ENCODE data around the gene CNTN5. TPM values are rescaled to one million over a fixed set of nuclear protein-coding genes. Genes with fewer than 3 reads are reported as not detected.

Gene CNTN5
- total RNA-seq, 2 experiments from 2014 or later: not detected

GRCh38 chr11:99069856-99070444 lies 49.2 kb downstream of the CNTN5 start:
- Mint-ChIP-seq H3K36me3 (ENCODE audit: low read depth) (no peaks in the 10 kb centered on the region), H3K4me1 (ENCODE audit: low read depth) (no peaks in the 10 kb centered on the region), H3K27ac (no peak overlapping the region), H3K4me3 (peak overlapping the region; percentile 30), H3K27me3 (no peaks in the 10 kb centered on the region), H3K9me3 (peaks cover 2% of the 10 kb centered on the region)
- no peak for ATAC-seq
- ChIA-PET POLR2A (no interaction called here), CTCF (no interaction called here)
- DNase-seq: no peak
- TF ChIP-seq CTCF (IDR thresholded peaks at IDR 0.05): no peak
- intact Hi-C loops (cut with micrococcal nuclease): no loop called here

- H3K9me3 Mint-ChIP-seq: no peaks in the 10 kb centered on the region
- no peaks in the 10 kb centered on the region for H3K4me1 Mint-ChIP-seq (ENCODE audit: low read depth)
- TF ChIP-seq CTCF (IDR thresholded peaks at IDR 0.05): no peak
- intact Hi-C loops (cut with micrococcal nuclease): no loop called here
- no peak overlapping the region for H3K4me3 Mint-ChIP-seq
- no peak overlapping the region for H3K27ac Mint-ChIP-seq
- CTCF ChIA-PET: no interaction called here
- no peak for DNase-seq
- no peak for ATAC-seq
- POLR2A ChIA-PET: no interaction called here
- no peaks in the 10 kb centered on the region for H3K36me3 Mint-ChIP-seq (ENCODE audit: low read depth)
- H3K27me3 Mint-ChIP-seq: no peaks in the 10 kb centered on the region
Measured at GRCh38 chr11:99079576-99079975, 58.8 kb downstream of the CNTN5 start.

GRCh38 chr11:99080154-99080553 lies 59.4 kb downstream of the CNTN5 start:
- no peaks in the 10 kb centered on the region for H3K36me3 Mint-ChIP-seq (ENCODE audit: low read depth)
- POLR2A ChIA-PET: no interaction called here

GRCh38 chr11:99098258-99098657 lies 77.5 kb downstream of the CNTN5 start:
- no peak overlapping the region for H3K27ac Mint-ChIP-seq
- H3K36me3 Mint-ChIP-seq (ENCODE audit: low read depth): no peaks in the 10 kb centered on the region
- H3K4me1 Mint-ChIP-seq (ENCODE audit: low read depth): no peaks in the 10 kb centered on the region
- intact Hi-C loops (cut with micrococcal nuclease): no loop called here
- TF ChIP-seq CTCF (IDR thresholded peaks at IDR 0.05): no peak
- no peaks in the 10 kb centered on the region for H3K27me3 Mint-ChIP-seq
- ChIA-PET POLR2A (no interaction called here), CTCF (no interaction called here)
- H3K4me3 Mint-ChIP-seq: no peak overlapping the region
- ATAC-seq: no peak
- H3K9me3 Mint-ChIP-seq: peaks cover 7% of the 10 kb centered on the region
- DNase-seq: no peak

More at GRCh38 chr11:99080154-99080553, 59.4 kb downstream of the CNTN5 start:
- TF ChIP-seq CTCF (IDR thresholded peaks at IDR 0.05): no peak
- no peak overlapping the region for H3K27ac Mint-ChIP-seq
- CTCF ChIA-PET: no interaction called here
- ATAC-seq (no peak), DNase-seq (no peak)
- no peaks in the 10 kb centered on the region for H3K27me3 Mint-ChIP-seq
- H3K4me1 Mint-ChIP-seq (ENCODE audit: low read depth): no peaks in the 10 kb centered on the region
- intact Hi-C loops (cut with micrococcal nuclease): no loop called here
- no peaks in the 10 kb centered on the region for H3K9me3 Mint-ChIP-seq
- H3K4me3 Mint-ChIP-seq: no peak overlapping the region

GRCh38 chr11:99098751-99099150 lies 78.0 kb downstream of the CNTN5 start:
- Mint-ChIP-seq H3K9me3 (peaks cover 7% of the 10 kb centered on the region), H3K4me1 (ENCODE audit: low read depth) (no peaks in the 10 kb centered on the region), H3K27ac (no peak overlapping the region), H3K36me3 (ENCODE audit: low read depth) (no peaks in the 10 kb centered on the region), H3K27me3 (no peaks in the 10 kb centered on the region), H3K4me3 (no peak overlapping the region)
- ATAC-seq (no peak), DNase-seq (no peak)
- ChIA-PET CTCF (no interaction called here), POLR2A (no interaction called here)
- no peak for TF ChIP-seq CTCF (IDR thresholded peaks at IDR 0.05)
- intact Hi-C loops (cut with micrococcal nuclease): no loop called here

Measured in activated CD8-positive, alpha-beta T cell treated with anti-CD3 and anti-CD28 coated beads for 36 hours (primary cell).